ENCODE data around the gene TBXAS1.

Gene TBXAS1

GRCh38 chr7:139855498-139856270 lies 26.6 kb downstream of the TBXAS1 start:
- DNase-seq (ENCODE audit: low spot score) = no peak

- DNase-seq (ENCODE audit: low spot score) = no peak
Observed at GRCh38 chr7:139857791-139858190, 28.7 kb downstream of the TBXAS1 start.

GRCh38 chr7:139860090-139860775 lies 31.2 kb downstream of the TBXAS1 start:
- DNase-seq (ENCODE audit: low spot score) = no peak

DNA sequence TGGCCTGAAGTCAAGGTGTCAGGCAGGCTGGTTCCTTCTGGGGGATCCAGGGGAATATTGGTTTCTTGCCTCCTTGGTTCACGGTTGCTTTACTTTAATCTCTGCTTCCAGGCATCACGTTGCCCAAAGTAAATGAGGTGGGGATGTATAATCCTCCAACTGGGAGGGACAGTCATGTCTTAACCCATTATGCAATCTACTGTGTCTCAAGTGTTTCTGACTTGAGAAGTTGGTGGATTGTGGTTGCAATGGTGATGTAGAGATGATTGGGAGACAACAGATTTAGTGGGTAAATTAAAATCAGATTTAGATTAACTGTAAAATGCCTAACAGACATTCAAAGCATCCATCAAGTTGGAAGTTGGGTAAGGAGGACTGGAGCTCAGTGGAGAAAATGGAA lies 32.7 kb downstream of the TBXAS1 start:
- no peak for DNase-seq (ENCODE audit: low spot score)

GRCh38 chr7:139866047-139866837 lies 37.2 kb downstream of the TBXAS1 start:
- no peak for DNase-seq (ENCODE audit: low spot score)

DNA sequence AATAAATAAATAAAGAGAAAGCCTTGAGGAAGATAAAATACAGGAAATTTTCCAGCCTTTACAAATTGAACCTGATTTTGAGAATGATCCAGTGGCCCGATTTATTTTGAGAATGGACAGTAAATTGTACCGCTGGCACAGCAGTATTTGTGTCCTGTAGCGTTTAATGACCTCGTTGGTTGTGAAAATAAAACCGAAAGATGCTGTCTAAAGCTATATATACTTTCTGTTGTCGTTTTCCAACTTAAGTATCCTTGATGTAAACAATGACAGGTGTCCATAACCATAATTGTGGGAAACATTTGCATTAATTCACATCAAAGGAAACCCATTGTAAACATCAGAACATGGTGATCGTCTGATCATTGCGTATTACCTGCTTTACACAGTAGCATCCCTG lies 38.8 kb downstream of the TBXAS1 start:
- DNase-seq (ENCODE audit: low spot score) = no peak

GRCh38 chr7:139869886-139870285 lies 40.8 kb downstream of the TBXAS1 start:
- DNase-seq (ENCODE audit: low spot score) = no peak

GRCh38 chr7:139870380-139870779 lies 41.3 kb downstream of the TBXAS1 start:
- DNase-seq (ENCODE audit: low spot score) = no peak

- DNase-seq (ENCODE audit: low spot score) = no peak
Observed at GRCh38 chr7:139871331-139871730, 42.3 kb downstream of the TBXAS1 start.

DNA sequence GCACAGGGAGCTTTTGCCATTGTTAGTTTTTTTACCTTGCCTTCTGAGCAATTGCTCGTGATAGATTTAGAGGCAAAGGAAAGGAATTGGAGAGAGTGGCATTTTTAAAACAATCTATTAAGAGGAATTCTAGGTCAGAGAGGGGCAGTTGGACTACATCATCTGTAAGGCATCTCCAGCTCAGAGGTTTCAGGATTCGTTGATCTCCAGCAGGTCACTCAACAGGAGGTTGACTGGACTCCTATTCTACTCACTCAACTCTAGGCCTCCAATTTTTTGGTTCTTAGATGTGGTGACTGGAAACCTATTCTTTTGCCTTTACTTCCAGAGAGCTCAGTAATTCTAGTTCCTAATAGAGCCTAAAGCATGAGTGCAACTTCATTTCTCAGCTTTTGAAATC lies 42.8 kb downstream of the TBXAS1 start:
- DNase-seq (ENCODE audit: low spot score) = no peak

DNA sequence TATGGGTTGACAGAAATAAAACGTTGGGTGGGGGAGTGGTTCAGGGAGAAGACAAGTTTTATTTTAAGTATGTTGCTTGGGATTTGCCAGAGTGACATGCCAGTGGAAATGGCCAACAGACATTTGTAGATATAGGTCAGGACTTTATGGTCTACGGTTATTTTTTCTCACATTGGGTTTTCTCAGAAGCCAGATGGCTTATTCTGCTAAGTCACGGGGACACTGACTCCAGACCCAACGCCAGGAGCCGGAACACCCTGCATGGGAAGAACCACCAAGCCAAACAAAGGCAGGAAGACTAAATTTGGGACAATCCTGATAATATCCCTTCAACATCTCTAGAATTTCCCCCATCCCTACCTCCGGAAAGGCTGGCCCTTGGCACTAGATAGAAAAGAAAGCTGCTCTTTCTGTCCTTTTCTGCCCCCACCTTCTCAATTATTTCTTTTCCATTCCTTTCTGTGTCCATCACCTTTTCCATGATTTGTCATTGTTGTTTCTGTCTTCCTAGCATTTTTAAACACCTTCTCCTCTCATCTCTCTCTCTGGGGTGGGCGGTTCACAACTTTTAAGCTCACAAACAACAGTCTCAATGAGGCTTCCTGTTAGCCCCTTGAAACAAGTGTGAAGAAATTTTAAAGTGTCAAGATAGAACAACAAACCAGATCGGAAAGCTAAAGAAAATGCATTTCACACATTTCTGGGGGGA lies 44.7 kb downstream of the TBXAS1 start:
- DNase-seq (ENCODE audit: low spot score) = no peak

GRCh38 chr7:139874302-139874629 lies 45.2 kb downstream of the TBXAS1 start:
- no peak for DNase-seq (ENCODE audit: low spot score)

GRCh38 chr7:139875821-139876241 lies 46.8 kb downstream of the TBXAS1 start:
- DNase-seq (ENCODE audit: low spot score) = no peak

DNA sequence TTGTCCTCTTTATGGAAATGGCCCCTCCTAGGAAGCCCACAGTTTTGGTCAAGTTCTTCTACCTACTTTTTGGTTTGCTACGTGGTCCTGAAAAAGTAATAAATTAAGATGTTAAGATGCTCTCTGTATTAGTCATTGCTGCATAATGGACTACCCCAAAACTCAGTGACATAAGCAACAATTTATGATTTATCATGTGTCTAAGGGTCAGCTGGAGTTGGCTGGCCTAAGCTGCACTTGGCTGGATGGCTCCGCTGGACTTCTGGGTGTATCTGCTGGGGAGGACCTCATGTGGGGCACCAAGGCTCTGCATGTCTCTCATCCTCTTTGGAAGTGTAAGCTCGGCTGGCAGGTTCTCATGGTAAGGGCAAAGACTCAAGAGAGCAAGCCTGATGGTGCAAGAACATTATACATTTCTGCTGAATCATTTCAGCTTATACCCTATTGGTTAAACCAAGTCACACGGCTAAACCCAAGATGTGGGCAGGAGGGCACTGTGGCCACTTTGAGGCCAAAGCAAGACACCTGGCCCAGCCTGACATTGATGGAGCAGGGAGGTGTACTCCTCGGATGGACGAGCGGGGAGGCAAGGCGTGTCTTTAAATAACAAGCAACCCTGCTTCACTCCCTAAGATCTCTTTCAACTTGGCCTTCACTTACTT lies 47.7 kb downstream of the TBXAS1 start:
- DNase-seq (ENCODE audit: low spot score) = no peak

- no peak for DNase-seq (ENCODE audit: low spot score)
Observed at GRCh38 chr7:139883814-139884213, 54.8 kb downstream of the TBXAS1 start.

DNA sequence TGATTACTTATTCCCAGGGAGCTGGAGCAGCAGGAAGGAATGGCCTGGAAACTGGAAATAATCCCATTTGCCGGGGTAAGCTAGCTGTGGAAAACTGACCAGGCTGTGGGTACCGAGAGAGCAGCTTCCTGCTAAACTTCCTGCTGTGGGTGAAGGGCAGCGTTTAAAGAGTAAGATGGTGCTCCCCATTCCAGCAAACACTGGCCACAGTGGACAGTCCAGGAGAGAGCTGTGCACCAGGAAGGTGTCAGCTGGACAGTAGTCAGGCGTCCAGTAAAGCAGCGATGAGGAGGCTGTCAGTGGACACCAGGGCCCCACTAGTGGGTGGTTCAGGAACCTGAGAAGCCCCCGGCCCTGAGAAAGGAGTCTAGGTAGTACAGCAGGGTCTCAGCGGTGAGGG lies 55.4 kb downstream of the TBXAS1 start:
- DNase-seq (ENCODE audit: low spot score) = no peak

DNA sequence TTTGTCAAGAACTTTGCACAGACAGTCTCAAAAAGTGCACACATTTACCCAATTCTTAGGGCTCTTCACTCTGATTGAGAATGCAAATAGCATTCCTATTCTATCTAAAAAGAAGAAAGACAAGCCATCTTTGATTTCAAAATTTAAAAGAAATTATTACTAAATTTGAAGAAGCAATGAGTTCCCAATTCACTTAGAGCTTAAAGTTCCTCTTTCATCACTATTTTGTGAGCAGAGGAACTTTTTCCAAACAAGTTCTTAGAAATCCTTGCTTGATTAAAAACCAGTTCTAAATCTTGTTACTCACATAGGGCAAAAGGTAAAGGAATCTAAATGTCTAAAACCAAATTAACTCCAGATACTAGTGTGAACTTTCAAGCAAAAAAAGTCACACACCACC lies 56.4 kb downstream of the TBXAS1 start:
- no peak for DNase-seq (ENCODE audit: low spot score)

DNA sequence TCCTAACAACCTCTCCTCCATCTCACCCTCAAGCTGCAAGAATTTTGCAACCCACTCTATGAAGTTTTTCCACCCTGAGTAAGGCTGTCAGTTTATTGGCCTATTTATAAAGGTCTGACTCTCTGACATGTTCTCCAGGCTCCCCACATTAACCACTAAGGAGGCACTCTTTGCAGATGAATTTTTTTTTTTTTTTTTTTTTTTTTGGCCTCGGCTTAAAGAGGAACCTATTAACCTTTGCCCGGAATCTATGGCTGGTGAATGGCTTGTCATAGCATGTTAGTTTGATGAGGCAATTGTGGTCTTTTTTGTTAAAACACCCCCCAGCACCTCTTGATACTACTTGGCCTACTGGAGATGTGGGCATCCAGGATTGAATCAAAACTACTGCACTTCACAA lies 57.1 kb downstream of the TBXAS1 start:
- no peak for DNase-seq (ENCODE audit: low spot score)

DNA sequence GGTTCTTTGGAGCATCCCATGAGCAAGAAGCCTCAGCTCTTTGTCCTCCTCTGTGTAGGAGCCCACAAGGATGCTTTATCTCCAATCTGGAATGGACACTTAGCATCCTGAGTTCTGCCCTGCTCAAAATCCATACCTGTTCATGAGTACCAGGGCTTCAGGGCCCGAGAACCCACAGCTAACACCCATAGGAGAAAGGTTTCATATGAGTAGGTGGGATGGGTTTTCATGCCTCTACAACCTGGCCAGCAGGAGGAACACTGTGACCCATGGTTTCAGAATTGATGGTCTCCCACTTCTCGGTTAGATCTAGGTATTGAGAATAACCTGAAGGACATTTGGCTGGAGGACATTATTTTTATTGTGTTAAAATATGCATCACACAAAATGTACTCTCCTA lies 57.8 kb downstream of the TBXAS1 start:
- DNase-seq (ENCODE audit: low spot score) = no peak

- no peak for DNase-seq (ENCODE audit: low spot score)
Observed at GRCh38 chr7:139887992-139888481, 59.0 kb downstream of the TBXAS1 start.

- DNase-seq (ENCODE audit: low spot score) = peak; percentile 83
Observed at GRCh38 chr7:139889186-139889871, 60.3 kb downstream of the TBXAS1 start.
